ENCODE data around the gene HS6ST2.
"Not testable (repeated sequence)": the region's sequence is repeated elsewhere in the genome, so short reads cannot be mapped to it uniquely, and the experiment has no call there.

Gene HS6ST2

GRCh38 chrX:132940727-132941327, 17.6 kb downstream of the HS6ST2 start:
- DNase-seq = no peak

- DNase-seq = no peak
These were observed 25.3 kb downstream of the HS6ST2 start for GRCh38 chrX:132933170-132933569.

- DNase-seq = no peak
These were observed 34.0 kb downstream of the HS6ST2 start for GRCh38 chrX:132924426-132924825.

GRCh38 chrX:132918523-132918922, 39.9 kb downstream of the HS6ST2 start:
- no peak for DNase-seq

GRCh38 chrX:132916349-132916748, 42.1 kb downstream of the HS6ST2 start:
- no peak for DNase-seq

- DNase-seq = no peak
These were observed 48.8 kb downstream of the HS6ST2 start for GRCh38 chrX:132909643-132910042.

- DNase-seq = no peak
These were observed 49.5 kb downstream of the HS6ST2 start for GRCh38 chrX:132908891-132909290.

- DNase-seq = no peak
These were observed 57.7 kb downstream of the HS6ST2 start for GRCh38 chrX:132900633-132901293.

- no peak for DNase-seq
These were observed 70.9 kb downstream of the HS6ST2 start for GRCh38 chrX:132887569-132887968.

GRCh38 chrX:132883358-132883915, 75.0 kb downstream of the HS6ST2 start:
- no peak for DNase-seq

GRCh38 chrX:132880753-132881152, 77.7 kb downstream of the HS6ST2 start:
- not testable (repeated sequence) for DNase-seq

GRCh38 chrX:132877954-132878536, 80.4 kb downstream of the HS6ST2 start:
- no peak for DNase-seq

GRCh38 chrX:132876523-132877338, 81.7 kb downstream of the HS6ST2 start:
- DNase-seq = no peak

GRCh38 chrX:132875650-132876522, 82.5 kb downstream of the HS6ST2 start:
- no peak for DNase-seq

GRCh38 chrX:132862562-132862961, 95.9 kb downstream of the HS6ST2 start:
- DNase-seq = no peak

- DNase-seq = no peak
These were observed 97.4 kb downstream of the HS6ST2 start for GRCh38 chrX:132861076-132861475.

GRCh38 chrX:132860200-132860599, 98.2 kb downstream of the HS6ST2 start:
- no peak for DNase-seq

- no peak for DNase-seq
These were observed 100.4 kb downstream of the HS6ST2 start for GRCh38 chrX:132858018-132858417.

- DNase-seq = no peak
These were observed 102.6 kb downstream of the HS6ST2 start for GRCh38 chrX:132855780-132856341.

- DNase-seq = no peak
These were observed 105.4 kb downstream of the HS6ST2 start for GRCh38 chrX:132853040-132853439.

GRCh38 chrX:132848296-132848970, 110.0 kb downstream of the HS6ST2 start:
- no peak for DNase-seq

Measured in NCI-H2081 treated with DMSO at 0.1 percent for 48 hours (cell line).